ENCODE data around the gene NUP160.

- TF ChIP-seq POLR2A (IDR thresholded peaks at IDR 0.05; ENCODE audit: low read length) = no peak
- TF ChIP-seq GATA1 (IDR thresholded peaks at IDR 0.05; ENCODE audit: low read depth, low read length) = no peak
Measured at GRCh38 chr11:47854667-47855066, 6.5 kb upstream of the NUP160 start.

Measured in erythroblast (primary cell).